GM19099 (cell line): ENCODE results near the gene RBMS3.

Experiments used
- POLR2A ChIP-seq: IDR thresholded peaks from 3 replicates; pipeline ENCODE4 v1.6.1; 2011; ENCODE audit warnings: low read depth; ENCODE audit not compliant: insufficient read length; ENCODE audit errors: extremely low read depth

Gene RBMS3

DNA sequence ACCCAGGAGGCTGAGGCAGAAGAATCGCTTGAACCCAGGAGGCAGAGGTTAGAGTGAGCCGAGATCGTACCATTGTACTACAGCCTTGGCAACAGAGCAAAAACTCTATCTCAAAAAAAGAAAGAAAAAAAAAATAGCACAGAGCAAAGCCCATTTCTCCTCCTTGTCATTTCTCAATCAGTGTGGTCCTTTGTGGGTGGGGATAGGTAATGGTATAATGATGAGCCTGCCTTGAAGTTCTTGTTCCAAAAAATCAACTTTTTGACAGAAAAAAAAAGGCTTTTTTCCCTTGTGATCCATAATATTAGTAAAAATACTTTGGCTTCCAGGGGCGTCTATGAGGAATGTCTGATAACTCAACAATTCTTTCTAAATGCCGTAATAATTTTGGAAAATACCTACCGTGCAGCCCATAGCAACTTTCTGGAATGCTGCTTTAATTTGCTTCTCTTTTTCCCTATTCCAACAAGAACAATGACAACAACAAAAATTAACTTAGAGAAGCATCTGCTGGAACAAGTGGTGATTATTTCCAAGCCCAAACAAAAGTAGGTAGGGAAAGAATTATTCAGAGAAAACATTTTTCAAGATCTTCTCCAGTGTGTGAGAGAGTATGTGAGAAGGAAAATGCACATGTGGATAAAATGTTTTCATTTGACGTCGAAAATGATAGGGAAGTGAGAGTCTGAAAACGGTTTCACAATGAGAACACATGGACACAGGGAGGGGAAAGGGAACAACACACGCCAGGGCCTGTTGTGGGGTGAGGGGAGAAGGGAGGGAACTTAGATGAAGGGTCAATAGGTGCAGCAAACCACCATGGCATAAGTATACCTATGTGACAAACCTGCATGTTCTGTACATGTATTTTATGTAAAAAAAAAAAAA is 337.8 kb downstream of the RBMS3 start:
- no peak for TF ChIP-seq POLR2A

DNA sequence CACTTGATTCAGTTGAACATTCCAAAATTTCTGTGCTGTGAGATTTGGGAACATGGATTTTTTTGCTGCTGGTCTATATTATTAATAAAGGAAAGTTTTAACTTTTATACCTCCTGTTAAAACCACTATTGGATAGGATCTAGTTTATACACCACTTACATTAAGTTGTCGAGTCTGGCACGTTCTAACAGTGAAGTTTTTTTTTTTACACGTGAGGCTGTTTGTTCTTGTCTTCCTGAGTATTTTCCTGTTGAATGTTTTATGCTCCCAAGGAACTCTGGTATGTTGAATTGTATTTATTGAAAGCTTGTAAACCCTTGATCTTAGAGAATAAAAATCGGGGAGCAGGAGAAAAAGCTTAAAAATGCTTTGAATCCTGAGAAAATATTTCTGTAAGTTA is 338.8 kb downstream of the RBMS3 start:
- TF ChIP-seq POLR2A = no peak

DNA sequence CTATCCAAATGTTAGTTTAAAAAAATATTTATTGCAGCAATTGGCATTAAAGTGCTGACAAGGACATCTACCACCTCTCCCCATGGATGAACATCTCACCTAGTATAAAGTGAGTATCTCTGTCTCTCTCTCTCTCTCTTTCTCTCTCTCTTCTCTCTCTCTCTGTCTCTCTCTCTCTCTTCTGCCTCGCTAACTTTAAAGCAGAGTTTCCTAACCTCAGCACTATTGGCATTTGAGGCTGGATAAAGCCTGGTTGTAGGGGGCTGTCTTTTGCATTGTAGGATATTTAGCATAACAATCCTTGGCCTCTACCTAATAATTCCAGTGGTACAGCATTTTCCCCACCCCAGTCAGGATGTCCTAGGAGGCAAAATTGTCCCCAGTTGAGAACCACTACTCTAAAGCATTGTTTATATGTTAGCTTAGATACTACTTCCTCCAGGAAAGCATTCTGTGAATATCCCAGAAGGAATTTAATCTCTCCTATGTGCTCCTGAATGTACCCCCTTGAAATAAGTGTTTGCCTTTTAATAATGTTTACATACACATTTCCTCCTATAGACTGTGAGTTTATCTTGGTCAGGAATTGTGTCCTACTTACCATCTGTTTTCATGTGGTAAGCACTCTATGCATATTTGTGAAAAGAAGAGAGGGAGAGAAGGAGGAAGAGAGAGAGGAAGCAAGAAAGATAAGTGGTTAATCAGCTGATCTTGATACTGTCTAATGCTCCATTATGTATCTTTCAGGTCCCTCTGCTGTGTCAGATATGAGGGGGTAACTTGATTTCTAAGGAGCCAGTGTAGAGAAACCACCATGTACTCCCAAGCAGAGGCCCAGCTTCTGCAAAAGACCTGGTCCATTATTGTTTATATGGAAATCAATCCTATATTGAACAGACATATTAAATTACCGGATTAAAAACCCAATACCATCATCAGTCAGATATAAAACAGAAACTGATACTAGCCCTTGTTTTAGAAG is 346.6 kb downstream of the RBMS3 start:
- no peak for TF ChIP-seq POLR2A

DNA sequence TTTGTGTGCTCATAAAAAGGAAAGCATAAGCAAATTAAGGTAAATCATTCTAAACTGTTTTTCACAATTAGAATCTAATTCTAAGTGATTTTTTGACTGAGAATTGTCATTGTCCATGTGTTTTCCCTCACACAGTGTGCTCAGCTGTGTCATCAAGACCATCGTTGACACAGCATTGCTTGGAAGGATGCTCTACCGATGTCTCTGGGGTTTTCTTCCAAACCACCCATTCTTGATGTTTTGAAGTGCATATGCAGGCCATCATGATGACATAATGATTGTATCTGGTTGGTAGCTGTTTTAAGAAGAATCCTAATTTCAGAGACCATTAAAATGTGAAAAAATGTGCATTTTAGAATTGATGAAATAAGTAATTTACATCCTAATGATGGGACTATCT is 347.9 kb downstream of the RBMS3 start:
- TF ChIP-seq POLR2A = no peak

DNA sequence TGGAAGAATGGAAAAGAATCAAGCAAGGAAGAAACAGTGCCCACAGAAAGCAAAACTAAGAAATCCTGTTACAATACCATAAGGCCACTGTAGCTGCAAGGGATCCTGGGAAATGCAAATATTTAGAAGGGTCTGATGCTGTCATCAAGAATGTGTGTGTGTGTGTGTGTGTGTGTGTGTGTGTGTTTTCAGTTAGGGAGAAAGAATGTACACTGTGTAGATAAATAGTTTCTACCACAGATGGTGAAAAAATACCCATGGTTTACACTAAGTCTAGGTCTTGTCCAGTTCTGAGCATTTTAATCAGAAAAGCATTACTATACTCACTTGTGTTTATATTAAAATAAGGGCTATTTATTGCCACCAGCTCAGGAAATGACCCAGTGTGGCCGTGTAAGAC is 355.0 kb downstream of the RBMS3 start:
- TF ChIP-seq POLR2A = no peak

DNA sequence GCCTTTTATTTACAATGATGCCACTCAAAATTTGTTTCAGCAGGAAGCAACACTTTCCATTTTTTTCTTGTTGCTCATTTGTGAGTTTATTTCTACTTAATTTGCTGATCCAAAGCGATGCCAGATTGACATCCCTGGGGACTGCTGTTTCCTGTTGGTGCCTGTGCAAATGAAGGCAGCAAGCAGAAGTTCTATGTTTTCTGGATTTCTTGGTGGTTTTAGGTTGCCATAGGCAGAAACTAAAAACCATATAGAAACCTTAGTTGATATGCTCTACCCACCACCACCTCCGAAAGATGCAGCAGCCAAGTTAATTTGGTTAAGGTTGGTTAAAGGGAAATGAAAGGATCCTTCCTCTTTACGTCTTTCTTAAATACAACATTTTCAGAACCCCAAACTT is 356.2 kb downstream of the RBMS3 start:
- no peak for TF ChIP-seq POLR2A

DNA sequence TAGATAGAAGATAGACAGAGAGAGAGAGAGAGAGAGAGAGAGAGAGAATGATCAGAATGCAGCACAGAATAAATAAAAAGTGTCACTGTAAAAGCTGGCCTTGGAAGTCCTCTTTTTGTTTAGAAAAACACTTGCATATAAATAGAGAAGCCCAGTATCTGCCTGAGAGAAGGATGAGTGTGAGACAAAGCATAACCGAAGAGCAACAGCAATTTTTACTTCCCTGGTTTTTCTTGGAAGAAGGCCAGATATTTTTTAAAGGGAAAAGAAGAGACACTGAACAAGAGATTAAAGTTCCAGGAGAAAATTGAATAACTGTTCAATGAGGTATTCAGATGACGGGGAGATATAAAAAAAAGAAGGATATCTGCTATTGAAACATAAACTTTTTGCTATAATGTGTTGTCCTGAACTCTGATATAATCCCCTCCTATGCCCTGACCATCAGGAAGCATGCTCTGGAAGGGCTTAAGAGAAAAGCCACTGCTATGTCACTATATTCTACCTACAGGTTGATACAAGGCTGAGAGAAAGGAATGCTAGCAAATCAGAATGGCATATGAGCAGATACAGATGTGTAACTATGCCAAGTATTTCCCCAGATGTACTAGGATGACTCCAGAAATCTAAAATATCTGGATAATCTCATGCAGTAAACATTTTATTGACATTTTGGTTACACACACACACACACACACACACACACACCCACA is 358.9 kb downstream of the RBMS3 start:
- TF ChIP-seq POLR2A = no peak

DNA sequence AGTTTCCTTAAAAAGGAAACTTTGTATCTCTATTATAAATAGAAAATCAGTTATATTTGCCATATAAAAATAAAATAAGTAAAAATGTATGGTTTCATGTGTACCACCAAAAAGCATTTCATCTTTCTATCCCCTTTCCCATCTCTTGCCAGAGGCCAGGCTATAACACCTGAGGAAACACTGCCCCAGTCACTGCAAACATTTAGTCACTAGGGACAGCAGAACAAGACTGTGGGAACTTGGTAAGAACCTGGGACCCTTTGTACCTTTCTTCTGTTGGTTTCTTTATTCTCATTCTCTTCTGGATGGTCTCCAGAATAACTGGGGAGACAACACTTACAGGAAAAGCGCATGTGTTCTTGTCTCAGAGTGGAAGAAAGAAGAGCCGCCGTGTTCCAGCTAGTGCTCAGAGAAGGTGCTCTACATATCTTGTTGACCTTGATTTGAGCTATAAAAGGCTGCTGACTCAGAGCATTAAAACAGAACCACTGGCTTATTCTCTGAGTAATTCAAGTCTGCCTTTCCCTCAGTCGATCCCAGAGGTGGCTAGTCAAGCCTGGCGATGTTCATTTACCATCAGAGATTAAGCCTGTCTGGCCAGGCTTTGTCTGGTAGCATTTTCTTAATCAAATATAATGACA is 361.6 kb downstream of the RBMS3 start:
- TF ChIP-seq POLR2A = no peak

DNA sequence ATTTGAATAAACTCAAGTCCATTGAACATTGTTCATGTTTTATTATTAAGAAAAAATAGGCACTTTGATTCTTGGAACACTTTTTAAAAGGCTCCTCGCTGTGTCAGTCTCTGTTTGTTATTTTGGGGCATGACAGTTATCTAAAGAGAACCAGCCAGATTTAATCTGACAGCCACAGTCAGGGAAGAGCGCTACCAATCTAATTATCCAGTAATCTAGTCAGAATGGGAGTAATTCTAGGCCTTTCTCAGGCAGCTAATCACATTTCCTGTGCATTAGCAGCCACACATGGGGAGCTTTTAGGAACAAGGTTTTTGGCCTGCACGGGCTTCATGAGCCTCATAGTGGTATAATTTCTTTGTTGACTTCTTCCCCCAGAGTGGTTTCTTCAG is 362.2 kb downstream of the RBMS3 start:
- no peak for TF ChIP-seq POLR2A

DNA sequence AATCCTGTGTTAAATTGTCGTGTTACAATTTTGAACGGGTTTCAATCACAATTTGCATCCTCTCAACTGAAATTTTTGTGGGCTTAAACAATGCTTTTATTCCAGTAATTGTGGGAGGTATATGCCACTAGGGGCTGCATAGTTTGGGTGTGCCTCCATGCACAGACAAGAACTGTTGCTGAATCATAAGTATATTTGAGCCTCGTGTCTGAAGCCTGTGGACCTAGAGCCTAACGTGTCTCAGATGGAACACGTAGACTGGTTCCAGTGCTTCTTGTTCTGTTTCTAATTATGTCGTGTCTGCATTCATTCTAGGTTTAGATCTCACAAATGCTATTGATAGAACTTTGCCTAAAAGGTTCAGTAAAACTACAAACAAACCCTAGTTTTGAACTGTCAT is 363.4 kb downstream of the RBMS3 start:
- TF ChIP-seq POLR2A = no peak

DNA sequence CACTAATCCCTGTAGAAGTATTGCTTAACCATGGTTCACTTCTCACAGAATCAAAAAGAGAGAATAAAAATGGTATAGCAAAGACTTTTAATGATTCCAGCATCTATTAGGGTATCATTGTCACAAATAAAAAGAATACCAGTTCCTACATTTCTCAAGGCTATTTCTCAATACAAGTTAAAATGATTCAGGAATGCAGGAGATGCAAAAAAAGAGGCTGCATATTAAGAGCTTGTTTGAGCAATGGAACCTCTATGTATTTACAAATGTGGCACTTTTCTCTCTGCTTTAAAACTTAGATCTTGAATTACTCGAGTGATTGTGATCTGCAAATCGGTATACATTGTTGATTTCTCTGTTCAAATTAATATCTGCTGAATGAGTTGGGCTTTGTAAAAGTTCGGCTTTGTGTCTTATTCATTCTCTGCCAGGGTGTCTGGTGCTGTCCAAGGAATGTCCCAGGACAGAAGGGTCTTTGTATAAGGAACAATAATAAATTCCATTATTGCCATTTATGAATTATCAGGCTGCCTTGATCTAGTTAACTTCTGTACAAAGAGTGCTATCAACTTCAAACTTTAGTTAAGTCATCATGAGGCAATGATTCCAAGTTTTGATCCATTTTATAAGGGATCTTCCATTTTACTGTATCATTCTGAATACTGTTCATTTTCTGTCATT is 364.2 kb downstream of the RBMS3 start:
- TF ChIP-seq POLR2A = no peak

DNA sequence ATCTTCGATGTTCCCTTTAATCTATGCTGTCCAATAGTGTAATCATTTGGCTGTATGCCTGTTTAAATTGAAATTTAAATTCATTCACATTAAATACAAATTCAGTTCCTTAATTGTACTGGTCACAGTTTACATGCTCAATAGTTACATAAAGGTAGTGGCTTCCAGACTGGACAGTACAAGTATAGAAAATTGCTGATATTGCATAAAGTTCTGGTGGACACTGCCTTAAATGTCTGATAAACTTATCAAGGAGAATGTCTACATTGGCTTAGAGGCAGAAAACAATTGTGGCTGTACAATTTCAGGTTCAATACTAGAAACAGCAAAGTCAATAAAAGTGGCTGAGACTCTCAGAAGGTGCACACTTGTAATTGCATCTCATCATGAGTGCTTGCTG is 365.2 kb downstream of the RBMS3 start:
- TF ChIP-seq POLR2A = no peak

DNA sequence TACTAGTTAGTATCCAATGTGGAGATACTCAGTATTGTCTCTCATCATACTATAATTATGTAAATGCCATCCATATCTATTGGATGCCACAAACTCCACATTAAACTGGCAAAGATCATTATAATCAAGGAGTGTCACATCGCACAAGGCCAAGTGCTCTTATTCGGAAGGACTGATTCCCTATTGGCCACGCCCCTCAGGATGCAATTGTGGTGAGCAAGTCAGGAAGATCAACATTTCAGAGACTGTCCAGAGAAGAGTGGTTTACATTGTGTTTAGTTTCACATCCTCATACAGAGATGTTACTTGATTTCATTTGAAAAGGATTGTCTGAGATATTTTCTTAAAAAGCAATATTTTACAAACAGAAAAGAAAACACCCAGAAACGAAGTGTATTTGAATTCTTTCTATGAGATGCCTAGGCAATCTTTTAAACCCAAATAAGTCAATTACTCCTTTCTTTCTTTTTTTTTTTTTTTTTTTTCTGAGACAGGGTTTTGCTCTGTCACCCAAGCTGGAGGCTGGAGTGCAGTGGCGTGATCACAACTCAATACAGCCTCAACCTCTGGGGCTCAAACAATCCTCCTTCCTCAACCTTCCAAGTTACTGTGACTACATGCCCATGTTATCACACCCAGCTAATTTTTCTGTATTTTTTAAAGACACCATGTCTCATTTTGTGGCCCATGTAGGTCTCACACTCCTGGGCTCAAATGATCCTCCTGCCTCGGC is 369.1 kb downstream of the RBMS3 start:
- TF ChIP-seq POLR2A = no peak
